NT2/D1 (cell line): ENCODE data around the gene FBXW9.
"Not testable (repeated sequence)": the region's sequence is repeated elsewhere in the genome, so short reads cannot be mapped to it uniquely, and the experiment has no call there.

Experiments used
- SUZ12 ChIP-seq: IDR thresholded peaks from 2 replicates; pipeline ENCODE4 v1.6.1; 2011; ENCODE audit not compliant: insufficient read length, insufficient read depth; ENCODE audit errors: extremely low read depth
- YY1 ChIP-seq: IDR thresholded peaks from 2 replicates; pipeline ENCODE4 v1.6.1; 2011; ENCODE audit not compliant: insufficient read length, insufficient read depth
- ZNF274 ChIP-seq: IDR thresholded peaks from 2 replicates; pipeline ENCODE4 v1.6.1; 2011; ENCODE audit warnings: mild to moderate bottlenecking, low read depth, low read length

DNA sequence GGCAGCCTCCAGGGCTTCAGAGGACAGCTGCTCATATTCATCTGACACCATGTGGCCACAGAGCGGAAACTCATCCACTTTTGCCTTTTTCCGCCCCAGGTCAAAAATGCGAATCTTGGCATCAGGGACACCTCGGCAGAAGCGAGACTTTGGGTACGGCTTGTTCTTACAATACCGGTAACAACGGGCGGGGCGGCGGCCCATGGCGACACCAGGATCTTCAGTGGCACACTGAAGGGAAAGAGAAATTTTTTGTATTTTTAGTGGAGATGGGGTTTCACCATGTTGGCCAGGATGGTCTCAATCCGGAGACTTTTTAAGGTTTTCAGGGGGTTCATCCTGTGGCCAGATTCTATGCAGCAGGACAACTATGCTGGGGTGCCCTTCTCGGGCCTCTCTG is 52.7 kb downstream of the FBXW9 start:
- not testable (repeated sequence) for TF ChIP-seq ZNF274, YY1, SUZ12
